Measurements from ENCODE around the gene MME.

The MME gene

DNA sequence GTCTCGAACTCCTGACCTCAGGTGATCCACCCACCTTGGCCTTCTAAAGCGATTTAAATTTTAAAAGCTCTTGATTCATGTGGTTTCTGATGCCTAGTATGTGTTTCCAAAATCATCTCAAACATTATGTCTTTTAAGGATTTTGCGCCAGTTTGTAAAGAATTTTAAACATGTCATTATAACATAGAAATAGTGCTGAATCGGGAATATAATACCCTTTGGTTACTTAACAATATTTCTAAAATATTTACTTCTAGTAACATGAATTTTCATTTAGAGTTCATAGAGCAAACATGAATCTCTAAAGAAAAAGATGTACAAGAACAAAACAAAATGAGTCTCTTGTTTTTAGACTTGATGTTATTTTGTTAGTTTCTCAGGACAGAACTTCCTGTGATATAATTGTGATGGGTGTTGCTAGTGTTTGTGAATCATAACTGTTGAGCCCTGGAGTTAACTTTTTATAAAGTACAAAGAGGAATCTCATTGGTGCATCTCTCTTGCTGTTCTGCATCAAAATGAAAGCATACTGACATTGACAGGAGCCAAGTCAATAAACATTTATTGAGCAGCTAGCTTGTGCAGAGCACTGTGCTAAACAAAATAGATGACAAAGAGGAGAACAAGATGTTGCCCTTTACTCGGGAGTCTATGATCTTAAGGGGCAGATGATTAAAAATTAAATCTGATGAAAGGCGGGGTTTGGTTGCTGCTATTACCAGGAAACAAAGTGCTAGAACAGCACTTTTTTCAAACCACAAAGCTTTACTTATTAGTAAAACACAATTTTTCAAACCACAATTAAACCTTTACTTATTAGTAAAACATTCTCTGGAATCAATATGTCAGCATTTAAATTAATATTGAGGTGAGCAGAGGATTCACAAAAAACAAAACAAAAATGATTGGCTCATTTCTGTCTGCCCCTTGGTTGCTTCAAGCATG, 73.4 kb downstream of the MME start:
- no peak for DNase-seq

DNA sequence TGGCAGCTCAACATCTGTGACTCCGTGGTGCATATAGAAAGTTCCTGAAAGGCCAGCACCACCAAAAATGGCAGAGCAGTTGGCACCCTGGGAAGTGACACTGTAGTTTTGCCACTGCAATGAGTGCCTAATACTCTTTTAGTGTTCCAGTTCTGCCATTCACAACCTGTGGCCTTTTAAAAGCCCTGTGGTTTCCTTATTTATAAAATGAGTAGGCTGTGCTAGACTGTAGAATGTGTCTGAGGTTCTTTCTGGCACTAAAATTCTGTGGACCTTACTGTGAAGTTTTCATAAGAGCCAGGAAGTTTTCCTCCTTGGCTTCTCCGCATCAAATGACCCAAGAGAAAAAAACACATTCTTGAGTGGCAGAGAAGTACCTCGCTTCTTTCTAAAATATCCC, 74.1 kb downstream of the MME start:
- no peak for DNase-seq

DNA sequence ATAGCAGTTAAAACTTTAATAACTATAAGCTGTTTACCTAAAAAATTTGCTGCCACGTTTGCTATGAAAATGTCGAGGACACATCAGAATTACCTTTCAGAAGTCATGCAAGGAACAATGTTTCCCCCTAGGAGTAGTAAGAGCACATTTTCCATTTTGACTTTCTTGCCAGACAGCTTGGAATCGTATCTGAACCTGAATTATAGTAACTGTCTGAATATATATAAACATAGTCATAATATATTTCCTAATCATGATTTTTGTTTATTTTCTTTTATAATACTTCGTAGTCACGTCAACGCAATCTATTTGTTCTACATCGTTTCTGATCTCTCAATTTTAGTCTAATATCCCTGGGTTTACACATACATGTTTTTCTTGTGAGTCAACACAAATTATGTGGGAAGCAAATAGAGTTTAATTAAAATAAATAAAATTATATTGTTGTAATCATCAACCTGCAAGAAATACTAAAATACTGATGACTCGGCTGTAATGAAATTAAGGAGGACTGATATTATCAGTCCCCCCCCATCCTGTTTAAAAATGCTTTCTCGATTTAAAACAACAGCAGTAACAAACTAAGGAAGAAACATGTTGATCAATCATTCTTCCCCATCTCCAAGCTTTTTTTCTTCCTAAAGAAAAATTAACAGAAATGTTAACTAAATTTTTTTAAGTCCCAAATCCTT, 78.4 kb downstream of the MME start:
- DNase-seq: no peak

DNA sequence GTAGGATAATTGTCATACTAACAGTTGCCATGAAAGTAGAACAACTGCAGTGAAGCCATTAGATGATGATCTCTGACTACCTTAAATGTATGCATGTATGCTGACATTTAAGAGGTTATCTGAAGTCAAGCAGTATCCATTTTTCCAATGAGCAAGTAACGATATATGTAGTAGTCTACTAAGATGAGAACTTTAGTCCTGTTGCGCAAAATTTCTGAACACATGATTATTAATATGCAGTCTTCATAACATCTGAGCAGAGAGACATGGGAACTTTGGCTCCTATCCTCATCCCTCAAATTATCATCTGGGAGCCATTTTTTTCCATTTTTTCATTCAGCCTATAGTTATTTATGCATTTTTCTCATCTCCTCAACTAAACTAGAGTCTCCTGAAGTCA, 79.2 kb downstream of the MME start:
- no peak for DNase-seq

DNA sequence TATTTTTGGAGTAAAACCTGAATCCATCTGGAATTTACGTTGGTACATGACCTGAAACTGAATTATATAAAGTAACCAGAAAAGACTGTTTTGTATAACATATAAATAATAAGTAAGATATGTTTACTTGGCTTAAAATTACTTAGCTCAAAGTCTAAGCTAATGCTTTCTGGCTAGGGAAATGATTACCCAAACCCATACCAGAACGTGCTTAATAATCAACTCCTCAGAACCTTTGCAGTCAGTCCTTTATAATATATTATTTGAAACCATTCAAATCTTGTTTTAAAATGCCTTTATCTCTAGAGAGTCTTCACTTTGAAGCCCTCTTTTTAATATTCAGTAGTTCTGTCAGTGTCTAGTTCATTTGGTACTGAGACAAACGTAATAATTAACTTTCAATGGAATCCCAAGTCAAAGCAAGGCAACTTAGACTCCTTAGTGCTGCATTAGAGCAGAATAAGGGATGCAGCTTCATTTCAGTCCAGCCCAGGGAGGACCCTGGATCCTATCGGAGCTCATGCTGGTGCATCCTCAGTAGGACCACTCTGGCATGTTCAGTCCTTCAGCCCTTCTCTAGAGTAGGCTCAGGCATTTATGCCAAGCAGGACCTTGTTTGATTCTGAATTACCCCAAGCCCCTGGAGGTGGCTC, 81.6 kb downstream of the MME start:
- no peak for DNase-seq

DNA sequence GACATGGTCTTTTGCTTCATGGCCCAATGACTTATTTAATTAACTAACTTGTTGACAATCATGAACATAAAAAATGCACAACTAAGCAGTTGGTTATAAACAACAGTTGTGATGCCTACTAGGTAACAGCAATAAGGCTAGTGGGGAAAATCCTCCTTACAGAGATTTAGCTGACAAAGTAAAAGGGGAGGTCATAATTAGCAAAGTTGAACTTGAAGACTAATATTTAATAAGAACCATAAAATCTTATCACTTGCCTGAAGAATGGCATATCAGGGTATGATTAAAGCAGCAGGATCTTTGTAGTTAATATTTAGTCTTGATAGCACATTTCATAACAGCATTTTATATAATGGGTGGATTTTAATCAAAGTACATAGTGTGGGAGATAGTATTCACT, 84.2 kb downstream of the MME start:
- no peak for DNase-seq

DNA sequence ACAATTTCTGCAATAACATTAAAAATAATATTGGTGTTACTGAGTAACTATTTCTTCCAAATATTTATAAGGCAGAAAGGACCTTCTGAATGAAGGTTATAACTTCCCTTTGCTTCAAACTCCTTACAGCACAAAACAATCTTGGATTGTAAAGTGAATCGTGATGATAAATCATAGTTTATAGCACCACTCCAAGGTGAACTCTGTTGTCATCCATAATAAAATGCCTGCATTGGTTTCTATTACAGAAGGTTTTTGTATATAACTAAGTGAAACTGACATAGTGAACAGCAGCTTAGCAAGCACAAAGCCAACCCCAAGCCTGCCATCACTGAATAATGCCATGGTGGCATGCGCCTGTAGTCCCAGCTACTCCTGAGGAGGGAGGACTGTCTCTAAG, 86.3 kb downstream of the MME start:
- no peak for DNase-seq

DNA sequence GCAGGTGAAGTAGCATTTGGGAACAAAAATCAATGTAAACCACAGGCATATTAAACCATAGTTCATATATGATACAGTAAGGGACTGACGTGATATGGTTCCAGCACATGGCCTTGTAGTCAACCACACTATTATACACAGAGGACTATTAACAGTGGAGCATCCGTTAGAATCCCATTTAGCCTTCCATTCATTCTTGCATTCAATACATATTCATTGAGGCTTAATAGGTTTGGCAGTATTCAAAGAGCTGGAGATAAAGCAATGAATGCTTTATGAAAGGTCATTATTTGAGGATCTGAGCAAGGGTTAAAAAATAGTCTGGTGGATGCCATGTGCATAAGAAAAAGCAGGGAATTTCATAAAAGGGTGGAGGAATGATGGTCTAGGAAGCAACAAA, 89.1 kb downstream of the MME start:
- no peak for DNase-seq

DNA sequence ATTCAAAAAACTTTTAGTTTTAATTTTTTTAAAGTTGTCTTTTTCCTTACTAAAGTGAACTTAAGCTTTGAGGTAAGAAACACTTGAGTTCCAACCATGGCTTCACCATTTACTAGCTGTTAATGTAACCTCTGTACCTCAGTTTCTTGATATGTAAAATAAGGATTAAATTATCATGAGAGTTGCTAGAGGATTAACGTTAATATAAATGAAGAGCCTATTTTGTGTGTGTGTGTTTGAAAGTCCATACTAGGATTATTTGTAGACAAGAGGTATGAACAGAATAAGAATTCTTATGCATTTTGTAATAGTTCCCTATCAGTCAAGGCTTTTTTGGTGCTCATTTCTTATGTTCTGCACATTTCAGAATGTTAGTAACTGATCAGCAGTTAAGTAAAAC, 93.7 kb downstream of the MME start:
- no peak for DNase-seq

DNA sequence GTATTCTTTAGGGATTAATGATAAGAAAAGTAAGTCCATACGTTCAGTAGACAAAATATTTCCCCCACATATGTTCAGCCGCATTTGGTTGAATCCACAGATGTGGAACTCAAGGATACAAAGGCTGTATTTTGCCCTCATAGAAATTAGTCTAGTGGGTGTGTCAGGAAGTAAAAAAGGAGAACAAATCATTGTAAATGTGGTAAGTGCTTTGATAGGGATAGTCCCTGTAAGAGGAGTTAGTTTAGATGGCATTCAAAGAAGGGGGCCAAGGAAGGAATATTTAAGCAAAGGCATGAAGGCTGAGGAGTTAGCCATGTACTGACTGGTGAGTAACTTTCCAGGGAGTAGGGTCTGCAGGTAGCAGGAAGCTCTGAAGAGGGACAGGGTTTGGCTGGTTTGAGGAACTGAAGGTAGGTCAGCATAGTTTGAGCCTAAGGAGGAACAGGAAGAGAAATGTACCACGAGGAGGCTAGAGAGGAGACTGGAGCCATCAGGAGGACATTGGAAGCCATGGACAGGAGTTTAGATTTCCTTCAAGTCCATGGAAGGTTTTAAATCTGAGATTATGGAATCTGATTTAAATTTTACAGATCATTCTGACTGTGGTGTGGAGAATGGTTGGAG, 98.8 kb downstream of the MME start:
- DNase-seq: no peak

DNA sequence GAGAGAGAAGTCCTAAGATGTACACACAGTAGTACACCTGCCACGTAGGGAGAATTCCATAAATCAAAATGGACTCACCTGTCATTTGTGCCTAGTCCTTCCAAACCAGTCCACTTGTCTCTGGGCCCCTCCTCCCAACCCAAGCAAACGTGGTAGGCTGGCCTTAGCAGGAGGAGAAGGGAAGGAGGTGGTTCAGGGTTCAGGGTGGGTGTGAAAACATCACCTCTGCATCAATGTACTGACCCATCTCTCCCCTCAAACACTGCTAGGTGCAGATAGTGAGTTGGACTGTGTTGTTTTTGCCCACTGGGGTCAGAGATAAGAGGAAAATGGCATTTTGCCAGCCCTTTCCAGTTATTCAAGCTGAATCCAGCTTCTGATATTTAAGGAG, 99.3 kb downstream of the MME start:
- DNase-seq: no peak

DNA sequence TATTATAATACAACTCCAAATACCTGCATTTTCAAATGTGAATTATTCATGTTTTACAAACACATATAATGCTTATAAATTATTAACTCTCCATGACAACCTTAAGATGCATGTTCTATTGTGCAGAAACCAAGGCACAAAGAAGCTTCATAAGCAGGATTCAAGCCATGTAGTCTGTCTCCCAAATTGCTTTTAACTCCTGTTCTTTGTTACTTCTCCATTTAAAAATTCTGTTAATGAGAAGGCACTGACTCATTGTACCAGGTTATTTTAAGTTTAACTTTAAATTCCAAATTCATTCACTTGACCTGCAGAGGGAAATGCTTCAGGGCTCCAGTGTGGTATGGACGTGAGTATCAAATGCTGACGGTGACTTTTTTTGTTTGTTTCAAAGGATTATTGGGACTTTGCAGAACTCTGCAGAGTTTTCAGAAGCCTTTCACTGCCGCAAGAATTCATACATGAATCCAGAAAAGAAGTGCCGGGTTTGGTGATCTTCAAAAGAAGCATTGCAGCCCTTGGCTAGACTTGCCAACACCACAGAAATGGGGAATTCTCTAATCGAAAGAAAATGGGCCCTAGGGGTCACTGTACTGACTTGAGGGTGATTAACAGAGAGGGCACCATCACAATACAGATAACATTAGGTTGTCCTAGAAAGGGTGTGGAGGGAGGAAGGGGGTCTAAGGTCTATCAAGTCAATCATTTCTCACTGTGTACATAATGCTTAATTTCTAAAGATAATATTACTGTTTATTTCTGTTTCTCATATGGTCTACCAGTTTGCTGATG, 100.0 kb downstream of the MME start:
- DNase-seq: no peak

DNA sequence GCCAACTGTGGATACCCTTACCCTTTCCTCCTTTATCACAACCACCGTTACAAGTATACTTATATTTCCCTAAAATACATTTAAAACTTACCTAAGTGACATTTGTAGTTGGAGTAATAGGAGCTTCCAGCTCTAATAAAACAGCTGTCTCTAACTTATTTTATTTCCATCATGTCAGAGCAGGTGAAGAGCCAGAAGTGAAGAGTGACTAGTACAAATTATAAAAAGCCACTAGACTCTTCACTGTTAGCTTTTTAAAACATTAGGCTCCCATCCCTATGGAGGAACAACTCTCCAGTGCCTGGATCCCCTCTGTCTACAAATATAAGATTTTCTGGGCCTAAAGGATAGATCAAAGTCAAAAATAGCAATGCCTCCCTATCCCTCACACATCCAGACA, 102.3 kb downstream of the MME start:
- DNase-seq: no peak

DNA sequence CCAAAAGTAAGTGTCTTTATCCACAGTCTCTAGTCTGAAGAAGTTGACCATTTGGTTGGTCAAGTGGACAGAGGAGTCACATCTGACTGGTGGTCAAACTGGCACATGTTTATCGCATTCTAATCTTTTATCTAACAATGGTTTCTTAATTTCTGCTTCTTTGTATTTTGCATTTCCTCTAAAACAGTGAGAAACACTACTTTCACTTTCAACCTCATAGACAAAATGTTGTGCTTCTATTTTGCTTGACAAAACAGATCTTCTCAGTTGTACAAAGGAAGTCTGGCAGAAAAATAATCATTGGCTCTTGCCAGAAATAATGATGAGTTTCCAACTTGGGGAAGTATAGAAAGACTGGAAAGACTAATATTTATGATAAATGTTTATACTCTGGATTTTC, 103.9 kb downstream of the MME start:
- no peak for DNase-seq

DNA sequence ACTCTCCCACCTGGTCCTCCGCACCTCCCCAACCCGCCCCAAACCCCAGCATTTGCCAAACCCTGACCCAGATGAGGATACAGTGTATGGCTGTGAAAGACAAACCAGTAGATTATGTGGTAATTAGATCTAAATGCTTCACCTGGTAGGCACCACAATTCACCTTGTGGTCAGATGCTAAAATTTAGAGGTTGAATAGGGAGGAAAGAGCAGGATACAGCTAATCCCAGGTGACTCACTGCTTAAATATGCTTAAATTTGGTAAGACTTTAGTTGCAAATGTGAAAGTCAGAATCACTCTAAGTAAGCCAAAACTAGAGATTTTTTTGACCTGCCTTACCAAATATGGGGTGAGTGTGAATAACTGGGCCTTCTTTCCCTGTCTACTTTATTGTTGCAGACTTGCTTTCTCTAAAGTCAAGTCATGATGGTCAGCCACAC, 105.5 kb downstream of the MME start:
- no peak for DNase-seq

DNA sequence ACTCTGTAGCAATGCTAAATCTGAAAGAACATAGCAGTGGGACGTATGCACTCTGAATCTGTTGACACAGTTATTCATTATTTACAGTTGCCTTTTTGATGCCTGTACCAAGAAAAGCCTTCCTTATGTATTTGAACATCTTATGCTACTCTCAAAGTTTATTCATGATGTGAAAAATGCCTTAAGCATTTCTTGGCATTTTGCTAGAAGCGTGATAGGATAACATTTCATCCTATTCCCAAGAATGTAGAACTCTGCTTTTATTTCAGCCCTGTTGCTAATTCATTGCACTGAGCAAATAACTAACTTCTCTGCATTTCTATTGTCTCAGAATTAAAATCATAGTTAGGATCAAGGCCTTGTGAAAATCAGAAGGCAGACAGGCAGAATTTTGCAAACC, 107.9 kb downstream of the MME start:
- no peak for DNase-seq

DNA sequence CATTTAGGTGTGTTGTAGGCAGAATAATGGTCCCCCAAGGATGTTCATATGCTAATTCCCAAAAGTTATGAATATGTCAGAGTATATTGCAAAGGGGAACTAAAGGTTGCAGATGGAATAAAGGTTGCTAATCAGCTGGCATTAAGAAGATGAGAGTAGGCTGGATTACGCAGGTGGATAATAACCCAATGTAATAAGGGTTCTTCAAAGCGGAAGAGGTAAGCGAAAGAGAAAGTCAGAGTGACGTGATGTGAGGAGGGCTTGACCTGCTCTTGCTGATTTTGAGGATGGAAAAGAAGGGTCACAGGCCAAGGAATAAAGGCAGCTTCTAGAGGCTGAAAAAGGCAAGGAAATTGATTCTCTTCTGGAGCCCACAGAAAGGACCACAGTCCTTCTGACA, 109.4 kb downstream of the MME start:
- DNase-seq: no peak

DNA sequence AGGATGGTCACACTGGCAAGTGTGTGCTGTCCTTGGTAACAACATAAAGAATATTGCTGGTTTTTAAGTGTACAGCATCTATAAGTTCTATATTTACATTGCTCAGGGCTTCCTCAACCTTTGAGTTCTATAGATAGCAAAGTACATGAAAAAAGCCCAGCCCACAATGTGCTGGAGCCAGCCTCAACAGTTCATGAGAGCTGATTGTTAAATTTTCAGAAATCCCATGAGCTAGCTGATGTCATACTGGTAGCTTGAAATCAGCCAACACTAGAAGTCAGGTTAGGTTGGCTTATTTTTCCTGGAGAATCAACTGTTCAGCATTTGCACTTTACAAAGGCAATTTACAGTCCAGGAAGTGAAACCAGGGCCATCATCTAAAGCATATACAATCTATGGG, 110.6 kb downstream of the MME start:
- no peak for DNase-seq

DNA sequence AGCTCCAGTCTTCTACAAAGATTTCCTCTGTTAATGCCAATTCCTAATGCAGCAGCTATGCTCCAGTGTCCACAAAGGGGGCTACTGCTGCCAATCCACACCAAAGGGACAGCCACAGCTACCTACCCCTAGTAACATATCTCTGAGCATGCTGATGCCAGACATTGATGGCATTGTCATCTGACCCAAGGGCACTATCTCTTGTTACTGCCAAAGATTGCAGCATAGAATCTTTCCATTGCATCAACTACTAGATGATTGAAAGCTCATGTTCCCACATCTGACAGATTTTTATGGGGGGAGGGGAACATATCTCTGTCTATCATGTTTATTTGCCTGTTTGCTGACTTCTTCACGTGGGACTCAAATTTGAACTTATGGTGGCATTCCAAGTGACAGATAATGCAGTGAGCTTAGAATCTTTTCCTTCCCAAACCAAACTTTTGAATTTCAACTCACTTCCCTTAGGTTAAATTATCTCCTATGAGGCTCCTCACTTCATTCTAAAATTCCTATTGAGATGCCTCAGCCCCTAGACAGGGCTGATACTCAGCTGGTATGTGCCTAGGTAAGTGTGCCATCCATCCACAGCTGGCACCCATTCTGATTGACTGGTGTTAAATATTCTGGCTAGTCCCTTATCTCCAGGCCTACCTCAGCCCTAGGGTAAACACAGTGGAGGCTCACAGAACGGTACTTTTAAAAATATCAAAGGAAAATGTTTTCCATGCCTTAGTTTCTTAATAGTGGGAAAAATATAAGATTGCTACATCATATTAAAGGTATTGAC, 113.0 kb downstream of the MME start:
- DNase-seq: no peak

DNA sequence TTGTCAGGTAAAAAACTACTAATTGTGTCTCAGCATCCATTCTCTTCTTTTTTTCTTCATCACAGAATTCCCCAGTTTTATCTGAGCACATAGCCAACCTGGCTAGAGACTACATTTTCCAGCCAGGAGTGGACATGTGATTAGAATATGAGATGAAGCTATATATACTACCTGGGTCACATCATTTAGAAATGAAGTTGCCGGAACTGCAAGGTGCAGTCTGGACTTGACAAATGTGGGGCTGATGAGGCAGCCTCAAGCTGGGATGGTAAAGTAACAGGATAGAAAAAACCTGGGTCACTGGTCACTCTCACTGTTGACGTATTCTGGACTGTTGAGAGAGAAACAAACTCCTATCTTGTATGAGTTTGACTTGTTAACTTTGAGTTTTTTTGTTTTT, 113.7 kb downstream of the MME start:
- DNase-seq: no peak

Data from NCI-H2227 treated with DMSO at 0.1 percent for 48 hours (cell line).